C4-2B (cell line): ENCODE data around the gene ABLIM3.

ENCODE experiments used
- ZFX ChIP-seq: fragments of 450-650 bp; IDR thresholded peaks from 2 replicates; pipeline ENCODE4 v1.6.1; 2017
- TF ChIP-seq, protein P1 (sequence below): fragments of 450-650 bp; conservative IDR thresholded peaks from 2 replicates; pipeline ENCODE4 v1.5.1; 2017; ENCODE audit warnings: mild to moderate bottlenecking

DNA sequence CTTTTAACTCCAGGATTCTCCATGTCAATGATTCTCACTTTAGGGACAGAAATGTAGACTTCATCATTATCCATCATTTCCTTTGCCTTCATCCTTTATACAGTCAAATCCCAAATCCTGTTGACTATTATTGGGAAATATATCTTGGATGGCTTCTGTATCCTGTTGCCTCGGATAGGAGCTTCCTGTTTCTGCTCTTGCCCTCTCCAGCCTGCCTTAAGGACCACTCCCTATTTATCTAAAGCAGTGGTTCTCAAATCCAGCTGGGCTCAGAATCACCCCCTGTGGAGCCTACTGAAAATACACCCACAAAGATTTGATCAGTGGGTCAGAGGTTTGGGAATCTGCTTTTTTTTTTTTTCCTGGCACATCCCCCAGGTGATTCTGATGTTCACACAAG, 138.8 kb downstream of the ABLIM3 start:
- TF ChIP-seq, protein P1, sequence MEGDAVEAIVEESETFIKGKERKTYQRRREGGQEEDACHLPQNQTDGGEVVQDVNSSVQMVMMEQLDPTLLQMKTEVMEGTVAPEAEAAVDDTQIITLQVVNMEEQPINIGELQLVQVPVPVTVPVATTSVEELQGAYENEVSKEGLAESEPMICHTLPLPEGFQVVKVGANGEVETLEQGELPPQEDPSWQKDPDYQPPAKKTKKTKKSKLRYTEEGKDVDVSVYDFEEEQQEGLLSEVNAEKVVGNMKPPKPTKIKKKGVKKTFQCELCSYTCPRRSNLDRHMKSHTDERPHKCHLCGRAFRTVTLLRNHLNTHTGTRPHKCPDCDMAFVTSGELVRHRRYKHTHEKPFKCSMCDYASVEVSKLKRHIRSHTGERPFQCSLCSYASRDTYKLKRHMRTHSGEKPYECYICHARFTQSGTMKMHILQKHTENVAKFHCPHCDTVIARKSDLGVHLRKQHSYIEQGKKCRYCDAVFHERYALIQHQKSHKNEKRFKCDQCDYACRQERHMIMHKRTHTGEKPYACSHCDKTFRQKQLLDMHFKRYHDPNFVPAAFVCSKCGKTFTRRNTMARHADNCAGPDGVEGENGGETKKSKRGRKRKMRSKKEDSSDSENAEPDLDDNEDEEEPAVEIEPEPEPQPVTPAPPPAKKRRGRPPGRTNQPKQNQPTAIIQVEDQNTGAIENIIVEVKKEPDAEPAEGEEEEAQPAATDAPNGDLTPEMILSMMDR = no peak
- no peak for TF ChIP-seq ZFX
